ENCODE results near the gene MAN2B2. TPM values are rescaled to one million over a fixed set of nuclear protein-coding genes. Genes with fewer than 3 reads are reported as not detected.

MAN2B2 gene
- total RNA-seq, 1 experiment from 2014 or later, result 30.9 TPM

GRCh38 chr4:6633091-6633906 lies 58.3 kb downstream of the MAN2B2 start:
- Mint-ChIP-seq H3K27me3 (ENCODE audit: unreplicated experiment) (no peaks in the 10 kb centered on the region), H3K4me1 (ENCODE audit: low read depth, unreplicated experiment) (no peaks in the 10 kb centered on the region), H3K27ac (ENCODE audit: unreplicated experiment) (no peak overlapping the region), H3K9me3 (ENCODE audit: low read depth, unreplicated experiment) (no peaks in the 10 kb centered on the region), H3K36me3 (ENCODE audit: insufficient read depth, unreplicated experiment) (no peaks in the 10 kb centered on the region), H3K4me3 (ENCODE audit: low read depth, unreplicated experiment) (no peak overlapping the region)
- no peak for TF ChIP-seq CTCF (IDR thresholded peaks at IDR 0.05; ENCODE audit: unreplicated experiment)
- CTCF ChIA-PET, result interaction anchor here (0.6 to 1.2 kb wide), 2 partner anchors 9 to 91 kb away, joined by 3 to 4 read pairs; no protein-coding TSS in a partner anchor
- no TSS peak for BruUV-seq (replicated peaks)
- intact Hi-C loops (cut with micrococcal nuclease; ENCODE audit: unreplicated experiment), result no loop called here
- DNase-seq, result no peak

GRCh38 chr4:6634746-6635145 lies 59.8 kb downstream of the MAN2B2 start:
- H3K36me3 Mint-ChIP-seq (ENCODE audit: insufficient read depth, unreplicated experiment), result no peaks in the 10 kb centered on the region
- H3K27me3 Mint-ChIP-seq (ENCODE audit: unreplicated experiment), result no peaks in the 10 kb centered on the region
- no peak for TF ChIP-seq CTCF (IDR thresholded peaks at IDR 0.05; ENCODE audit: unreplicated experiment)
- no peak overlapping the region for H3K27ac Mint-ChIP-seq (ENCODE audit: unreplicated experiment)
- no peak overlapping the region for H3K4me3 Mint-ChIP-seq (ENCODE audit: low read depth, unreplicated experiment)
- CTCF ChIA-PET, result no interaction called here
- intact Hi-C loops (cut with micrococcal nuclease; ENCODE audit: unreplicated experiment), result no loop called here
- no peak for DNase-seq
- BruUV-seq (replicated peaks), result no TSS peak
- H3K4me1 Mint-ChIP-seq (ENCODE audit: low read depth, unreplicated experiment), result no peaks in the 10 kb centered on the region
- H3K9me3 Mint-ChIP-seq (ENCODE audit: low read depth, unreplicated experiment), result no peaks in the 10 kb centered on the region

- Mint-ChIP-seq H3K36me3 (ENCODE audit: insufficient read depth, unreplicated experiment) (peaks cover 35% of the 10 kb centered on the region), H3K27ac (ENCODE audit: unreplicated experiment) (no peak overlapping the region), H3K4me3 (ENCODE audit: low read depth, unreplicated experiment) (no peak overlapping the region), H3K4me1 (ENCODE audit: low read depth, unreplicated experiment) (peaks cover 12% of the 10 kb centered on the region), H3K9me3 (ENCODE audit: low read depth, unreplicated experiment) (no peaks in the 10 kb centered on the region), H3K27me3 (ENCODE audit: unreplicated experiment) (no peaks in the 10 kb centered on the region)
- no TSS peak for BruUV-seq (replicated peaks)
- intact Hi-C loops (cut with micrococcal nuclease; ENCODE audit: unreplicated experiment), result no loop called here
- CTCF ChIA-PET, result no interaction called here
- no peak for DNase-seq
- TF ChIP-seq CTCF (IDR thresholded peaks at IDR 0.05; ENCODE audit: unreplicated experiment), result no peak
Observed at GRCh38 chr4:6639137-6639680, 64.2 kb downstream of the MAN2B2 start.

- no peak for TF ChIP-seq CTCF (IDR thresholded peaks at IDR 0.05; ENCODE audit: unreplicated experiment)
- peaks cover 35% of the 10 kb centered on the region for H3K36me3 Mint-ChIP-seq (ENCODE audit: insufficient read depth, unreplicated experiment)
- intact Hi-C loops (cut with micrococcal nuclease; ENCODE audit: unreplicated experiment), result no loop called here
- peaks cover 12% of the 10 kb centered on the region for H3K4me1 Mint-ChIP-seq (ENCODE audit: low read depth, unreplicated experiment)
- H3K9me3 Mint-ChIP-seq (ENCODE audit: low read depth, unreplicated experiment), result no peaks in the 10 kb centered on the region
- DNase-seq, result peak; percentile 88
- H3K27ac Mint-ChIP-seq (ENCODE audit: unreplicated experiment), result peak within 1 kb of the TSS; percentile 95
- peaks cover under 1% of the 10 kb centered on the region for H3K27me3 Mint-ChIP-seq (ENCODE audit: unreplicated experiment)
- TSS peak; percentile 83 for BruUV-seq (replicated peaks)
- peak within 1 kb of the TSS; percentile 98 for H3K4me3 Mint-ChIP-seq (ENCODE audit: low read depth, unreplicated experiment)
- CTCF ChIA-PET, result interaction anchor here (1.2 kb wide), 1 partner anchor 92 kb away, joined by 3 read pairs; no protein-coding TSS in a partner anchor
Observed at GRCh38 chr4:6640292-6641163, 65.5 kb downstream of the MAN2B2 start, which contains the start of gene MRFAP1. Gene MRFAP1, plus strand, starts transcription at chr4:6640685. Its CDS starts 178 bp downstream, at chr4:6640863.
